Right lobe of liver (tissue), 6 donors: Measurements from ENCODE around the gene SLCO3A1. TPM values are rescaled to one million over a fixed set of nuclear protein-coding genes. Genes with fewer than 3 reads are reported as not detected.

Experiments
- ATAC-seq, 4 donors: fragments of 200-7000 bp; cut with Tn5 transposase; one replicate each; pipeline ENCODE4 v1.9.1; 2020; ENCODE audit warnings: mild to moderate bottlenecking in 4 of 4, moderate library complexity in 4 of 4
- DNase-seq, 3 donors: peaks; one replicate each; pipeline ENCODE4 v3.0.0-alpha.2; 2020
- H3K27ac ChIP-seq, 3 donors: fragments of 200-600 bp; one replicate each; pipeline ENCODE4 v1.8.0; 2022
- H3K27me3 ChIP-seq, 2 donors: fragments of 200-600 bp; one replicate each; pipeline ENCODE4 v1.8.0; 2022
- H3K36me3 ChIP-seq, 4 donors: fragments of 200-600 bp; sonication (generic) in 1 of 4; one replicate each; pipeline versions ENCODE4 v1.5.1 to v1.8.0; 2017 to 2022; ENCODE audit warnings: control low read depth in 1 of 4
- H3K4me1 ChIP-seq, 4 donors: fragments of 200-600 bp; sonication (generic) in 1 of 4; one replicate each; pipeline versions ENCODE4 v1.5.1 to v1.8.0; 2017 to 2022; ENCODE audit warnings: control low read depth in 1 of 4
- H3K4me3 ChIP-seq, 3 donors: fragments of 200-600 bp; one replicate each; pipeline ENCODE4 v1.8.0; 2022
- H3K9me3 ChIP-seq, 4 donors: fragments of 200-600 bp; sonication (generic) in 1 of 4; one replicate each; pipeline versions ENCODE4 v1.5.1 to v1.8.0; 2017 to 2022; ENCODE audit warnings: control low read depth in 1 of 4
- CTCF ChIP-seq, 4 donors: fragments of 200-600 bp in 3 of 4; fragments of 450-650 bp in 1 of 4; IDR thresholded peaks; one replicate each; pipeline versions ENCODE4 v1.5.1 to v1.8.0; 2016 to 2022; ENCODE audit warnings: antibody characterized with exemption in 4 of 4, mild to moderate bottlenecking in 2 of 4
- POLR2A ChIP-seq: fragments of 450-650 bp; IDR thresholded peaks from one replicate; pipeline ENCODE4 v1.6.1; 2017; ENCODE audit warnings: antibody characterized with exemption, mild to moderate bottlenecking
- WGBS: methylation state at CpG from one replicate; pipeline ENCODE4 v1.1.6; 2018; ENCODE audit warnings: low coverage, low lambda C conversion rate; ENCODE audit not compliant: insufficient coverage; ENCODE audit errors: missing lambda C conversion rate; 5-methylcytosine and 5-hydroxymethylcytosine counted together
- intact Hi-C, 2 donors: fragments of 100-400 bp; cut with DNase I; formaldehyde crosslinking; loops; one replicate each; pipeline versions ENCODE4 v1.11.2 to v1.14.1; 2022
- total RNA-seq, 6 experiments: library from RNA; depleted of rRNA in 2 of 6; stranded (reverse); fragments of >200 nt in 2 of 6; fragmentation: NEBNext Ultra II Directional in 3 of 6; extraction: Animal tissue kit (Norgen Biotek cat#: 25700) in 3 of 6; gene quantifications; one replicate each; pipeline versions ENCODE4 v1.1.0 to v1.2.4, GENCODE V29; 2016 to 2023
- donor health status: DM: no; HTN: yes; CAD: no.
- donor health status: DM: no; HTN: no; CAD: no.
- donor health status: DM: no; HTN: no; CAD: no.
- donor health status: DM: no; HTN: yes; CAD: no.
- donor health status: DM: no; HTN: yes; CAD: no.

The SLCO3A1 gene
- total RNA-seq, 6 experiments from 2014 or later, result 2.4 to 7.7 (median 3.7) TPM

GRCh38 chr15:91911844-91912243 lies 58.3 kb downstream of the SLCO3A1 start:
- 36% methylated on average over 1 of the region's 7 CpGs for WGBS
- no peak for DNase-seq
- no peak for ATAC-seq
- Histone ChIP-seq H3K9me3 (no peaks in the 10 kb centered on the region), H3K27ac (no peak overlapping the region), H3K4me1 (no peaks in the 10 kb centered on the region), H3K36me3 (no peaks in the 10 kb centered on the region), H3K27me3 (no peaks in the 10 kb centered on the region), H3K4me3 (no peak overlapping the region)
- intact Hi-C loops, result no loop called here
- TF ChIP-seq POLR2A (no peak), CTCF (IDR thresholded peaks at IDR 0.05) (no peak)

GRCh38 chr15:91912336-91912735 lies 58.8 kb downstream of the SLCO3A1 start:
- ATAC-seq, result no peak
- intact Hi-C loops, result no loop called here

GRCh38 chr15:91913560-91913959 lies 60.1 kb downstream of the SLCO3A1 start:
- no peak overlapping the region for H3K4me3 ChIP-seq
- H3K36me3 ChIP-seq, result no peaks in the 10 kb centered on the region
- no peak for DNase-seq
- no peak overlapping the region for H3K27ac ChIP-seq
- 55% methylated on average over 6 of the region's 6 CpGs for WGBS
- no peak for ATAC-seq
- H3K4me1 ChIP-seq, result no peaks in the 10 kb centered on the region
- no peak for TF ChIP-seq CTCF (IDR thresholded peaks at IDR 0.05)
- no peaks in the 10 kb centered on the region for H3K9me3 ChIP-seq
- H3K27me3 ChIP-seq, result no peaks in the 10 kb centered on the region
- intact Hi-C loops, result no loop called here

More at GRCh38 chr15:91912336-91912735, 58.8 kb downstream of the SLCO3A1 start:
- Histone ChIP-seq H3K4me3 (no peak overlapping the region), H3K27ac (no peak overlapping the region), H3K36me3 (no peaks in the 10 kb centered on the region), H3K4me1 (no peaks in the 10 kb centered on the region), H3K27me3 (no peaks in the 10 kb centered on the region), H3K9me3 (no peaks in the 10 kb centered on the region)
- WGBS, result 60% methylated on average over 4 of the region's 4 CpGs
- TF ChIP-seq CTCF (IDR thresholded peaks at IDR 0.05) (no peak), POLR2A (no peak)
- no peak for DNase-seq

GRCh38 chr15:91915576-91915975 lies 62.1 kb downstream of the SLCO3A1 start:
- TF ChIP-seq CTCF (IDR thresholded peaks at IDR 0.05) (no peak), POLR2A (no peak)
- Histone ChIP-seq H3K36me3 (no peaks in the 10 kb centered on the region), H3K27ac (no peak overlapping the region), H3K9me3 (no peaks in the 10 kb centered on the region), H3K27me3 (no peaks in the 10 kb centered on the region), H3K4me3 (no peak overlapping the region), H3K4me1 (no peaks in the 10 kb centered on the region)
- WGBS, result 70% methylated on average over 8 of the region's 10 CpGs
- intact Hi-C loops, result no loop called here
- DNase-seq, result no peak
- no peak for ATAC-seq

- Histone ChIP-seq H3K27ac (no peak overlapping the region), H3K9me3 (no peaks in the 10 kb centered on the region), H3K4me3 (no peak overlapping the region), H3K4me1 (no peaks in the 10 kb centered on the region), H3K27me3 (no peaks in the 10 kb centered on the region), H3K36me3 (no peaks in the 10 kb centered on the region)
- 94% methylated on average over 6 of the region's 48 CpGs for WGBS
- ATAC-seq (peak in 1 of 4 donors; percentile 14), DNase-seq (no peak)
- intact Hi-C loops, result no loop called here
- TF ChIP-seq POLR2A, result no peak
- no peak for TF ChIP-seq CTCF (IDR thresholded peaks at IDR 0.05)
These were observed 62.5 kb downstream of the SLCO3A1 start for GRCh38 chr15:91916051-91916450.
